ENCODE results near the gene VPS26C.
"Not testable (repeated sequence)": the region's sequence is repeated elsewhere in the genome, so short reads cannot be mapped to it uniquely, and the experiment has no call there.

Gene VPS26C

DNA sequence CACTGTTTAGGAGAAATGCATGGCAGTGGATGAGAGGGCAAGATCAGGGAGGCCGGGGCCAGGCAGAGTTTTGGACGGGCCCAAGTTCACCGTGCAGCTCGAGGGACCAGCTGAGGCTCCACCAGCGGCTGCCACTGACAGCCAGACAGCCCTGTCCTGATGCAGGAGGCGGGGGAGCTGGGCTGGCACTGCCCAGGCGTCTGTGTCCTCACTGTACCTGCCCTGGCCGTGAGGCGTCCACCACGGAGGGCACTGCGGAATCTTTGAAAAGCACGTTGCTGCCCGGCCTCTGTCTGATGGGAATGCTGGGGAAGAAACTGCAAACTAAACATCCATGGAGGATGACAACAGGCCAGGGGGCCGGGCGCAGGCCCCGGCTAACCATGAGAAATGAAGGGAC, 35.5 kb downstream of the VPS26C start:
- WGBS, 2 experiments, result 96% methylated on average over 16 of the region's 16 CpGs
- H3K4me1 ChIP-seq (ENCODE audit: control insufficient read depth, insufficient read depth, low read length), result no peaks in the 10 kb centered on the region
- no peaks in the 10 kb centered on the region for H3K9me3 ChIP-seq (ENCODE audit: control insufficient read depth, low read length)
- no peak overlapping the region for H3K4me3 ChIP-seq (ENCODE audit: insufficient read depth, low read depth, low read length)
- peaks cover 12% of the 10 kb centered on the region for H3K36me3 ChIP-seq (ENCODE audit: control insufficient read depth, insufficient read depth, low read length)
- no peaks in the 10 kb centered on the region for H3K27me3 ChIP-seq (ENCODE audit: control insufficient read depth, insufficient read depth, low read length, poor library complexity, severe bottlenecking)
- H3K27ac ChIP-seq (ENCODE audit: insufficient read depth, low read depth, low read length, poor library complexity, severe bottlenecking), result no peak overlapping the region

GRCh38 chr21:37231249-37231645, 35.9 kb downstream of the VPS26C start:
- peaks cover 12% of the 10 kb centered on the region for H3K36me3 ChIP-seq (ENCODE audit: control insufficient read depth, insufficient read depth, low read length)

DNA sequence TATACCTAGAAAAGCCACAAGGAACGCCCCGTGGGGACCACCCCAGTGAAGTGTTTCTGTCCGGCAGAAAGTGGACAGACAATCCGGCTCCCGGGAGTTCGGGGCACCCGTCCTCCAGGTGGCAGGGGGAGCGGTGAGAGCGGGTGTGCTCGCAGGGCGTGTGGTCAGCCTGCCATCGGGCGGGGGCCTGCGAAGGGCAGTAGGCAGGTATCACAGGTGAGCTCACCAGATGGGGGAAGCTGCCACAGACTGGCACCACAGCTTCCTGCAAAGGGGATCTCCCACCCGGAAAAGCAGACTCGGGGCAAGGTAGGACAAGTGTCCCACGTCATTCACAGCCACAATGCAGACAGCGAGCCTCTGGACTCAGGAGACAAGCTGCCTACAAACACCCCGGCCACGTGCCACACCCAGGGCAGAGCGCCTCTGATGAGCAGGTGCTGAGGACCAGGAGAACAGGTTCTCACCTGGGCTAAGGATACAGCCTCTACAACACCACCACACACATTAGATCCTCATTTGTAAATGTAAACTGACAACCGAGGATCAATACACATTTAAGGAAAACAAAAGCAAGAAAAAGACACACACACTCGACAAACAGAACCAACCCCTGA, 36.4 kb downstream of the VPS26C start:
- Histone ChIP-seq H3K27ac (ENCODE audit: insufficient read depth, low read depth, low read length, poor library complexity, severe bottlenecking) (no peak overlapping the region), H3K4me1 (ENCODE audit: control insufficient read depth, insufficient read depth, low read length) (no peaks in the 10 kb centered on the region), H3K4me3 (ENCODE audit: insufficient read depth, low read depth, low read length) (no peak overlapping the region), H3K9me3 (ENCODE audit: control insufficient read depth, low read length) (no peaks in the 10 kb centered on the region), H3K27me3 (ENCODE audit: control insufficient read depth, insufficient read depth, low read length, poor library complexity, severe bottlenecking) (no peaks in the 10 kb centered on the region), H3K36me3 (ENCODE audit: control insufficient read depth, insufficient read depth, low read length) (peaks cover 12% of the 10 kb centered on the region)
- WGBS, 2 experiments, result 95% methylated on average over 23 of the region's 23 CpGs

More at GRCh38 chr21:37231249-37231645, 35.9 kb downstream of the VPS26C start:
- Histone ChIP-seq H3K27me3 (ENCODE audit: control insufficient read depth, insufficient read depth, low read length, poor library complexity, severe bottlenecking) (no peaks in the 10 kb centered on the region), H3K27ac (ENCODE audit: insufficient read depth, low read depth, low read length, poor library complexity, severe bottlenecking) (no peak overlapping the region), H3K4me3 (ENCODE audit: insufficient read depth, low read depth, low read length) (no peak overlapping the region), H3K9me3 (ENCODE audit: control insufficient read depth, low read length) (no peaks in the 10 kb centered on the region), H3K4me1 (ENCODE audit: control insufficient read depth, insufficient read depth, low read length) (no peaks in the 10 kb centered on the region)
- 94 to 95% methylated on average over 12 of the region's 12 CpGs for WGBS, 2 experiments

- Histone ChIP-seq H3K9me3 (ENCODE audit: control insufficient read depth, low read length) (no peaks in the 10 kb centered on the region), H3K36me3 (ENCODE audit: control insufficient read depth, insufficient read depth, low read length) (peaks cover 31% of the 10 kb centered on the region), H3K4me3 (ENCODE audit: insufficient read depth, low read depth, low read length) (no peak overlapping the region), H3K4me1 (ENCODE audit: control insufficient read depth, insufficient read depth, low read length) (no peaks in the 10 kb centered on the region), H3K27ac (ENCODE audit: insufficient read depth, low read depth, low read length, poor library complexity, severe bottlenecking) (no peak overlapping the region), H3K27me3 (ENCODE audit: control insufficient read depth, insufficient read depth, low read length, poor library complexity, severe bottlenecking) (no peaks in the 10 kb centered on the region)
- 95 to 96% methylated on average over 15 to 16 of the region's 16 CpGs for WGBS, 2 experiments
Observed at GRCh38 chr21:37228003-37228400, 39.1 kb downstream of the VPS26C start.

GRCh38 chr21:37227071-37228002, 39.8 kb downstream of the VPS26C start:
- Histone ChIP-seq H3K36me3 (ENCODE audit: control insufficient read depth, insufficient read depth, low read length) (peaks cover 31% of the 10 kb centered on the region), H3K9me3 (ENCODE audit: control insufficient read depth, low read length) (no peaks in the 10 kb centered on the region), H3K4me1 (ENCODE audit: control insufficient read depth, insufficient read depth, low read length) (no peaks in the 10 kb centered on the region), H3K27me3 (ENCODE audit: control insufficient read depth, insufficient read depth, low read length, poor library complexity, severe bottlenecking) (no peaks in the 10 kb centered on the region), H3K27ac (ENCODE audit: insufficient read depth, low read depth, low read length, poor library complexity, severe bottlenecking) (no peak overlapping the region), H3K4me3 (ENCODE audit: insufficient read depth, low read depth, low read length) (no peak overlapping the region)
- WGBS, 2 experiments, result 93 to 95% methylated on average over 38 of the region's 38 CpGs

- no peak overlapping the region for H3K27ac ChIP-seq (ENCODE audit: insufficient read depth, low read depth, low read length, poor library complexity, severe bottlenecking)
- peaks cover 31% of the 10 kb centered on the region for H3K36me3 ChIP-seq (ENCODE audit: control insufficient read depth, insufficient read depth, low read length)
- H3K9me3 ChIP-seq (ENCODE audit: control insufficient read depth, low read length), result no peaks in the 10 kb centered on the region
- no peaks in the 10 kb centered on the region for H3K27me3 ChIP-seq (ENCODE audit: control insufficient read depth, insufficient read depth, low read length, poor library complexity, severe bottlenecking)
- H3K4me1 ChIP-seq (ENCODE audit: control insufficient read depth, insufficient read depth, low read length), result no peaks in the 10 kb centered on the region
- 94 to 97% methylated on average over 18 of the region's 18 CpGs for WGBS, 2 experiments
- H3K4me3 ChIP-seq (ENCODE audit: insufficient read depth, low read depth, low read length), result no peak overlapping the region
Observed at GRCh38 chr21:37226041-37226920, 40.9 kb downstream of the VPS26C start.

DNA sequence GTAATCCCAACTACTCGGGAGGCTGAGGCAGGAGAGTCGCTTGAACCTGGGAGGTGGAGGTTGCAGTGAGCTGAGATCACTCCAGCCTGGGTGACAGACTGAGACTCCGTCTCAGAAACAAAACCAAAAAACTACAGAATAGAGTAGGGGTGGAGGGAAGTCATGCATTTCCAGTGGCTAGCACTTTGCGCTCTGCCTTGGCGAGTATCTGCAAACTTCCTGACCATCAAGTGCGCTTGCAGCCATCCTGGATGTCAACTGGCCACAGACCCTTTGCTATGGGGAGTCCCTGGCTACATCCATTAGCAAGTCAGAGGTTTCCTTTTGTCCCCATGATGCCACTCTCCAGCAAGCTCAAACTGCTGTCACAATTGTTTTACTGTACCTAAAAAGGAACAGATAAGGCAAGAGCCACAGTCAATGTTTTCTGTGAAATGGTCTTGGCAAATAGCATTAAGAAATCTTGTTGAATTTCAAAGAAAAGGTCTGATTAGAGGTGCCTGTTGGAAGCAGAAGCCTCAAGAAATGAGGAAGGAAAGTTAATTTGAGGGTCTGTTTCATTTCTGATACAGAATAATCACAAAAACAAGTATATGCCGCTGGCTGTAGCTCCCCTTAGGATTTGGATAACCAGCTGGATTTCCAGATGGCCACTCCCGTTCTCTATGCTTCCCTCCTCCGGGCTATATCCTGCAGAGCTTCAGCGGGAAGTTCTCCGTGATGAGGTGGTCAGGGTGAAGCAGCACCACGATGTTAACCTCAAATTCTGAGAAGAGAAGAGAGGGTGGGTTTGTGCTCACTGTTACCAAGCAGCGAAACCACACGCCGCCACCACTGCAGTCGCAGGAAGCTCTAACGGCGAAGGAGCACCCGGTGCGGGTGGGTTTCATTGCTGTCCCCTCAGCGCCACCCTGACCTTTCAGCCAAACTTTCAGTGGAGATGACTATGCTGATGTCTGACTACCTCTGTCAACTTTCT, 42.0 kb downstream of the VPS26C start:
- Histone ChIP-seq H3K27me3 (ENCODE audit: control insufficient read depth, insufficient read depth, low read length, poor library complexity, severe bottlenecking) (no peaks in the 10 kb centered on the region), H3K36me3 (ENCODE audit: control insufficient read depth, insufficient read depth, low read length) (peaks cover 31% of the 10 kb centered on the region), H3K27ac (ENCODE audit: insufficient read depth, low read depth, low read length, poor library complexity, severe bottlenecking) (no peak overlapping the region), H3K4me1 (ENCODE audit: control insufficient read depth, insufficient read depth, low read length) (no peaks in the 10 kb centered on the region), H3K4me3 (ENCODE audit: insufficient read depth, low read depth, low read length) (no peak overlapping the region), H3K9me3 (ENCODE audit: control insufficient read depth, low read length) (no peaks in the 10 kb centered on the region)
- 96 to 97% methylated on average over 21 of the region's 21 CpGs for WGBS, 2 experiments

DNA sequence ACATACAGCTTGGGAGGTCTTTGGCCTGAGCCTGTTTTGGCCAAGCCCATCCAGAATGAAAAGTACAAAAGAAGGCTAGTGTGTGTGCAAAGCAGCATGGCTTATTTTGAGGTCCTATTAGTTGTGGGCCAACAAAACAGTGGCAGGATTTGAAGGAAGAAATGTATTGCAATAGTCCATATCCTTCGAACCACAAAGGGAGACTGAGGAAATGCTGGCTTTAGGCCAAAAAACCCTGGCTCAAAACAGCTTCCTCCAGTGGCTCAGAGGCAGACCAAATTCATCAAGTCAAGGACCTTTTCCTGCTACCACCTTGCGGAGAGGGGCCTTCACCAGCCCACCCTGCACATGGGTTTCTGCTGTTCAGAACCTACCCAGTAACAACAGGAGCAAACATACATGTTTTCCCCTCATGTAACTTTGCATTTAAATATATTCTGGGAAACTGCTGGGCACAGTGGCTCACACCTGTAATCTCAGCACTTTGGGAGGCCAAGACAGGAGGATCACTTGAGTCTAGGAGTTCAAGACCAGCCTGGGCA, 43.3 kb downstream of the VPS26C start:
- WGBS, 2 experiments, result 93 to 99% methylated on average over 2 of the region's 2 CpGs
- Histone ChIP-seq H3K4me1 (ENCODE audit: control insufficient read depth, insufficient read depth, low read length) (no peaks in the 10 kb centered on the region), H3K36me3 (ENCODE audit: control insufficient read depth, insufficient read depth, low read length) (peaks cover 31% of the 10 kb centered on the region), H3K4me3 (ENCODE audit: insufficient read depth, low read depth, low read length) (no peak overlapping the region), H3K27me3 (ENCODE audit: control insufficient read depth, insufficient read depth, low read length, poor library complexity, severe bottlenecking) (no peaks in the 10 kb centered on the region), H3K27ac (ENCODE audit: insufficient read depth, low read depth, low read length, poor library complexity, severe bottlenecking) (no peak overlapping the region), H3K9me3 (ENCODE audit: control insufficient read depth, low read length) (no peaks in the 10 kb centered on the region)

- H3K9me3 ChIP-seq (ENCODE audit: control insufficient read depth, low read length); H3K27me3 ChIP-seq (ENCODE audit: control insufficient read depth, insufficient read depth, low read length, poor library complexity, severe bottlenecking); H3K4me3 ChIP-seq (ENCODE audit: insufficient read depth, low read depth, low read length); H3K27ac ChIP-seq (ENCODE audit: insufficient read depth, low read depth, low read length, poor library complexity, severe bottlenecking); H3K4me1 ChIP-seq (ENCODE audit: control insufficient read depth, insufficient read depth, low read length): not testable (repeated sequence)
- H3K36me3 ChIP-seq (ENCODE audit: control insufficient read depth, insufficient read depth, low read length), result peaks cover 19% of the 10 kb centered on the region
- WGBS, 2 experiments, result 88% methylated on average over 1 of the region's 3 CpGs; no CpG with 5 or more reads in 1 of the 2 experiments
Observed at GRCh38 chr21:37222248-37222647, 44.9 kb downstream of the VPS26C start.

Measured in ectodermal cell (in vitro differentiated cells).